C4-2B (cell line): ENCODE results near the gene CFAP77.
"Not testable (repeated sequence)": the region's sequence is repeated elsewhere in the genome, so short reads cannot be mapped to it uniquely, and the experiment has no call there.

Experiments
- H3K27ac ChIP-seq: fragments of 450-650 bp; 2 replicates; pipeline ENCODE4 v1.5.1; 2017
- CTCF ChIP-seq: fragments of 450-650 bp; conservative IDR thresholded peaks from 2 replicates; pipeline ENCODE4 v1.5.1; 2017; ENCODE audit warnings: mild to moderate bottlenecking
- ZFX ChIP-seq: fragments of 450-650 bp; IDR thresholded peaks from 2 replicates; pipeline ENCODE4 v1.6.1; 2017

CFAP77 gene

GRCh38 chr9:132556714-132557113 lies 146.7 kb downstream of the CFAP77 start:
- no peak overlapping the region for H3K27ac ChIP-seq
- TF ChIP-seq CTCF (no peak), ZFX (no peak)

GRCh38 chr9:132557159-132557558 lies 147.1 kb downstream of the CFAP77 start:
- H3K27ac ChIP-seq, result no peak overlapping the region
- TF ChIP-seq CTCF, result no peak
- TF ChIP-seq ZFX, result no peak

GRCh38 chr9:132559711-132560110 lies 149.7 kb downstream of the CFAP77 start:
- H3K27ac ChIP-seq, result no peak overlapping the region

GRCh38 chr9:132560616-132561202 lies 150.7 kb downstream of the CFAP77 start:
- TF ChIP-seq ZFX (no peak), CTCF (no peak)
- H3K27ac ChIP-seq, result no peak overlapping the region

More at GRCh38 chr9:132559711-132560110, 149.7 kb downstream of the CFAP77 start:
- TF ChIP-seq ZFX (no peak), CTCF (no peak)

GRCh38 chr9:132562306-132562573 lies 152.2 kb downstream of the CFAP77 start:
- TF ChIP-seq CTCF (no peak), ZFX (no peak)
- no peak overlapping the region for H3K27ac ChIP-seq

- no peak overlapping the region for H3K27ac ChIP-seq
- TF ChIP-seq CTCF, result no peak
- TF ChIP-seq ZFX, result no peak
Observed at GRCh38 chr9:132564526-132564925, 154.5 kb downstream of the CFAP77 start.

- H3K27ac ChIP-seq, result not testable (repeated sequence)
Observed at GRCh38 chr9:132568787-132569186, 158.8 kb downstream of the CFAP77 start.

- TF ChIP-seq CTCF, result no peak
- no peak for TF ChIP-seq ZFX
- H3K27ac ChIP-seq, result no peak overlapping the region
Observed at GRCh38 chr9:132571806-132572600, 162.0 kb downstream of the CFAP77 start.
